DOHH2 (cell line): ENCODE measurements around the gene NRXN3.

Experiments
- EZH2phosphoT487 ChIP-seq: fragments of 200-600 bp; sonication (generic); IDR thresholded peaks from 2 replicates; pipeline ENCODE4 v1.6.1; 2017; ENCODE audit warnings: borderline replicate concordance, mild to moderate bottlenecking, antibody characterized with exemption, low read length, moderate library complexity, mixed read lengths
- TF ChIP-seq, protein P1 (sequence below): fragments of 200-600 bp; sonication (generic); IDR thresholded peaks from one replicate; pipeline ENCODE4 v1.5.1; 2014; ENCODE audit warnings: antibody characterized with exemption, mild to moderate bottlenecking, low read depth, low read length; ENCODE audit not compliant: poor library complexity, severe bottlenecking

DNA sequence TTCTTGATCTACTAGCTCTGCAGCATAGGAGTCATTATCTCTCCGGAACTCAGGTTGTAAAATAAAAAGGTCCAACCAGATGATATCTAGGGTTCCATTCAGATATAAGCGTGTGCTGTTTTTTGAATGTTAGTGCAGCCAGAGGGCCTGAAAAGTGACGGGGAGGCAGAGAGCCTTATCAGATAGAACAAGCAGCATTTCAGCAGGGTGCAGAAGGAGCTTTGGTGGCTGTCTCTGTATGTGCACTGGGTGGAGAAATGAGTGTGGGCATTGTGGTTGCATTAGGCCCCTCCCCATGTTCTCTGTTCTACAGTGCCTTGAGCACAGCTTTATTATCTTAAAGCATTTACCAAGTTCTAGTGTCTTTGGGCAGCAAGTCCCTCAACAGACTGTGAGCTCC, 275.1 kb downstream of the NRXN3 start:
- TF ChIP-seq, protein P1, sequence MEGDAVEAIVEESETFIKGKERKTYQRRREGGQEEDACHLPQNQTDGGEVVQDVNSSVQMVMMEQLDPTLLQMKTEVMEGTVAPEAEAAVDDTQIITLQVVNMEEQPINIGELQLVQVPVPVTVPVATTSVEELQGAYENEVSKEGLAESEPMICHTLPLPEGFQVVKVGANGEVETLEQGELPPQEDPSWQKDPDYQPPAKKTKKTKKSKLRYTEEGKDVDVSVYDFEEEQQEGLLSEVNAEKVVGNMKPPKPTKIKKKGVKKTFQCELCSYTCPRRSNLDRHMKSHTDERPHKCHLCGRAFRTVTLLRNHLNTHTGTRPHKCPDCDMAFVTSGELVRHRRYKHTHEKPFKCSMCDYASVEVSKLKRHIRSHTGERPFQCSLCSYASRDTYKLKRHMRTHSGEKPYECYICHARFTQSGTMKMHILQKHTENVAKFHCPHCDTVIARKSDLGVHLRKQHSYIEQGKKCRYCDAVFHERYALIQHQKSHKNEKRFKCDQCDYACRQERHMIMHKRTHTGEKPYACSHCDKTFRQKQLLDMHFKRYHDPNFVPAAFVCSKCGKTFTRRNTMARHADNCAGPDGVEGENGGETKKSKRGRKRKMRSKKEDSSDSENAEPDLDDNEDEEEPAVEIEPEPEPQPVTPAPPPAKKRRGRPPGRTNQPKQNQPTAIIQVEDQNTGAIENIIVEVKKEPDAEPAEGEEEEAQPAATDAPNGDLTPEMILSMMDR = no peak
- no peak for TF ChIP-seq EZH2phosphoT487
